T follicular helper cell (primary cell): ENCODE measurements around the gene PHF13.
A peak's percentile ranks its signal among the peaks of the same experiment; 100 is the strongest.

ENCODE experiments used
- DNase-seq: peaks from one replicate; pipeline ENCODE4 v3.0.0-alpha.2; 2020; ENCODE audit warnings: low read depth

PHF13 gene

GRCh38 chr1:6602669-6603237 lies 10.8 kb upstream of the PHF13 start, which contains the start of gene KLHL21:
Gene KLHL21, minus strand, starts transcription at chr1:6602869. Its CDS starts 52 bp downstream, at chr1:6602817.
- DNase-seq = peak; percentile 71

GRCh38 chr1:6603238-6603914 lies 10.2 kb upstream of the PHF13 start:
- peak; percentile 46 for DNase-seq

- no peak for DNase-seq
Measured at GRCh38 chr1:6603915-6604558, 9.5 kb upstream of the PHF13 start.

GRCh38 chr1:6612641-6613360 lies 730 bp upstream of the PHF13 start:
- no peak for DNase-seq

GRCh38 chr1:6614019-6614928 lies 743 bp downstream of the PHF13 start:
- DNase-seq = peak; percentile 41

- DNase-seq = no peak
Measured at GRCh38 chr1:6614929-6615785, 1.6 kb downstream of the PHF13 start.

GRCh38 chr1:6619045-6619444 lies 5.5 kb downstream of the PHF13 start:
- DNase-seq = no peak

- no peak for DNase-seq
Measured at GRCh38 chr1:6621429-6622391, 8.2 kb downstream of the PHF13 start.

GRCh38 chr1:6622396-6623152 lies 9.0 kb downstream of the PHF13 start:
- no peak for DNase-seq

- DNase-seq = no peak
Measured at GRCh38 chr1:6623269-6623965, 9.9 kb downstream of the PHF13 start.

GRCh38 chr1:6624710-6625583 lies 11.4 kb downstream of the PHF13 start, which contains the start of gene THAP3:
Gene THAP3, plus strand, starts transcription at chr1:6624868. Its CDS starts 351 bp downstream, at chr1:6625219.
- DNase-seq = peak; percentile 88

GRCh38 chr1:6625584-6626149 lies 12.1 kb downstream of the PHF13 start:
- no peak for DNase-seq

- no peak for DNase-seq
Measured at GRCh38 chr1:6627031-6627430, 13.5 kb downstream of the PHF13 start.

GRCh38 chr1:6627841-6628545 lies 14.5 kb downstream of the PHF13 start:
- no peak for DNase-seq

- no peak for DNase-seq
Measured at GRCh38 chr1:6628971-6629479, 15.5 kb downstream of the PHF13 start.

- no peak for DNase-seq
Measured at GRCh38 chr1:6630027-6630426, 16.5 kb downstream of the PHF13 start.
